Liver (tissue), 3 donors: ENCODE results near the gene SHB.

ENCODE experiments used
- ATF3 ChIP-seq: IDR thresholded peaks from 2 replicates; pipeline ENCODE4 v1.6.1; 2016; ENCODE audit warnings: antibody characterized with exemption
- CTCF ChIP-seq: fragments of 150-350 bp; IDR thresholded peaks from 2 replicates; pipeline ENCODE4 v1.5.1; 2017; ENCODE audit warnings: improper control_type of control experiment, low read depth, low read length; ENCODE audit not compliant: missing input control
- FOXA1 ChIP-seq: IDR thresholded peaks from 2 replicates; pipeline ENCODE4 v1.6.1; 2016; ENCODE audit warnings: antibody characterized with exemption
- MAX ChIP-seq: IDR thresholded peaks from 2 replicates; pipeline ENCODE4 v1.6.1; 2016; ENCODE audit warnings: antibody characterized with exemption
- REST ChIP-seq: IDR thresholded peaks from 2 replicates; pipeline ENCODE4 v1.6.1; 2016; ENCODE audit warnings: antibody characterized with exemption, mild to moderate bottlenecking
- SP1 ChIP-seq: IDR thresholded peaks from 2 replicates; pipeline ENCODE4 v1.6.1; 2018; ENCODE audit warnings: antibody characterized with exemption, mild to moderate bottlenecking
- YY1 ChIP-seq: IDR thresholded peaks from 2 replicates; pipeline ENCODE4 v1.6.1; 2016; ENCODE audit warnings: antibody characterized with exemption, mild to moderate bottlenecking
- donor health status: healthy.
- donor health status: healthy.

- TF ChIP-seq CTCF: no peak
- no peak for TF ChIP-seq SP1
- TF ChIP-seq REST: no peak
- TF ChIP-seq FOXA1: no peak
- TF ChIP-seq ATF3: no peak
- no peak for TF ChIP-seq MAX
- TF ChIP-seq YY1: no peak
Measured at GRCh38 chr9:37978983-37979382, 90.0 kb downstream of the SHB start.
